Stimulated activated naive CD8-positive, alpha-beta T cell treated with anti-CD3 and anti-CD28 coated beads, Interleukin-15, amount 100 ng/mL, for 72 hours (primary cell): ENCODE results near the gene SERINC4.
"Not testable (repeated sequence)": the region's sequence is repeated elsewhere in the genome, so short reads cannot be mapped to it uniquely, and the experiment has no call there.

Source experiments
- ATAC-seq: fragments of 150-1000 bp; cut with Tn5 transposase; 2 replicates; pipeline ENCODE4 v1.10.0; 2021; ENCODE audit warnings: mild to moderate bottlenecking, moderate library complexity
- DNase-seq, 2 donors: peaks; one replicate each; pipeline ENCODE4 v3.0.0; 2021 to 2022
- H3K27ac Mint-ChIP-seq, 2 donors: one replicate each; pipeline ENCODE4 v1.8.0; 2022; ENCODE audit warnings: mild to moderate bottlenecking in 2 of 2, mixed read lengths in 2 of 2, moderate library complexity in 2 of 2
- H3K27me3 Mint-ChIP-seq: one replicate; pipeline ENCODE4 v1.8.0; 2022; ENCODE audit warnings: mixed read lengths
- H3K4me1 Mint-ChIP-seq: one replicate; pipeline ENCODE4 v1.8.0; 2022; ENCODE audit warnings: mild to moderate bottlenecking, mixed read lengths
- H3K4me3 Mint-ChIP-seq, 2 donors: one replicate each; pipeline ENCODE4 v1.8.0; 2022; ENCODE audit warnings: mild to moderate bottlenecking in 2 of 2, mixed read lengths in 2 of 2, moderate library complexity in 1 of 2
- H3K9me3 Mint-ChIP-seq, 2 donors: one replicate each; pipeline ENCODE4 v1.8.0; 2022; ENCODE audit warnings: mixed read lengths in 2 of 2

SERINC4 gene

DNA sequence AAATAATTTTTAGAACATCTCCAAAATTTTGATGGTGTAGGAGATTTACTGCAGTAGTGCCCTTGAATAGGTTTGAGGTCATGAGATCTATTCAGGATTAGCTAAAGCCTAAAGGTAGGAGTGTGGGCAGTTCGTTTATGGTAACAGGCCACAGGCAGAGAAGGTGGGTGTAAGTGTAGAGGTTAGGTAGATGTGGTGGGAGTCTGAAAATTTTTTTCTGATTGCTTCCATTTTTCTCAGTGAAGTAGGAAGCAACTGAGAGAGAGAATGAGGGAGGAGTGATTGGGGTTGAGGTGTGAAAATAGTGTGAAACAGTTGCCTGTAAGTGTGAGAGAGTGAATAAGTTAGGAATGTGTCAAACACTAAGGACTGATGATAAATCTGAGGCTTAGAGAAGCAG lies 21.0 kb downstream of the SERINC4 start:
- ATAC-seq (no peak), DNase-seq (no peak)
- H3K27ac Mint-ChIP-seq: no peak overlapping the region
- H3K4me1 Mint-ChIP-seq: peaks cover 33% of the 10 kb centered on the region
- H3K4me3 Mint-ChIP-seq: no peak overlapping the region
- H3K9me3 Mint-ChIP-seq: no peaks in the 10 kb centered on the region
- H3K27me3 Mint-ChIP-seq: no peaks in the 10 kb centered on the region

DNA sequence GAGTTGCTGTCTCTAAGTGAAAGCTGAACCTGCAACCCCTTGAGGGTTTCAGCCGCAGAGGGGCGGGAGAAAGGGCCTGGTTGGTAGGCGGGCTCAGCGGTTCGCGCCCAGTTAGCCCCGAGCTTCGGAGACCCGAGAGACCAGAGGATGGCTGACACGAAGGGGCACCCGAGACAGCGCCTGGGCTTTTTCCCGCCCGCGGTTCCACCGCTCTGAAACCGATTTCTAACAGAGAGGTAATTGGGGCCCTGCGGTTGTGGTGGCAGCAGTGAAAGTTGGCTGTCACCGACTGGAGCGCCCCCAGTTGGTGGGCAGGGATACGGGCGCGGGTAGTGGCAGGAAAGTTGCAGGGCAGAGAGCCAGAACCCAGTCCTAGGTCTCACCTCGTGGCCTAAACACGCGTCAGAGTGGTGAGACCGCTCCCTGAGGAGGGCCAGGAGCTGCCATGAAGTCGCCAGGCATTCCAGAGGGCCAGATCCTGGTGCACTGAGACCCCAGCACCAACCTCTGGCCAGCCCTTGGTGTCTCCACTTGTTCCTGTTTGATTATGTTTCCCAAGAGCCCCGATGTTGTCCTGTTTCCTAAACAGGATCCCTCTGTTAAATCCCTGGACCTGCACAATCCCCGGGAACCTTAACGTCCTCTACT lies 22.6 kb downstream of the SERINC4 start:
- peak; percentile 90 to 96 for DNase-seq
- Mint-ChIP-seq H3K27ac (peak overlapping the region; percentile 38 to 96), H3K27me3 (no peaks in the 10 kb centered on the region), H3K9me3 (no peaks in the 10 kb centered on the region), H3K4me3 (peak overlapping the region; percentile 82 to 92), H3K4me1 (peaks cover 33% of the 10 kb centered on the region)
- ATAC-seq: peak; percentile 95

DNA sequence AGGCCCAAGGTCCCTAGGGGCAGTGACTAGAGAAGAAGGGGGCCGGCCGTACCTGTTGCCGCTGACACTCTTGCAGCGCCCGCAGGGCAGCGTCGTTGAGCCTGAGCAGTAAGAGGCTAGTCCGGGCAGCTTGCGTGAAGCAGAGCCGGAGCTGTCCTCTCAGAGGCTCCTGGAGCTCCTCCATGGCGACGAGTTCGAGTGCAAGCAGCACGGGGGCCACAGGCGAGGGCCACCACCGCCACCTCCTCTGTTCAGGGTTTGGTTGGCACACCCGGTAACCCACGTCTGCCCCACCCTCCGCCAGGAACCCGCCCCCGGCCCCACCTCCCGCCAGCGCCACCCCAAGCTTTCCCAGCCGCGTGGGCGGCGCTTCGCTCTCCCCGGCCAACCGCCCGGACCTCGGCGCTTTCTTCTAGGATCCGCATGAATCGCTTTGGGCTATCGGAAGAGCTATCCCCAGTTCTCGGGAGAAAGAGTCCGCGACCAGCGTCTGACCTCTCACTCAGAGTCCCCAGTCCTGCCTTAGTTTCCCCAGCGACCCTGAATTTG lies 23.2 kb downstream of the SERINC4 start, which contains the start of gene ELL3:
TSS of gene ELL3 (minus strand) at position 249 of the 549 bp plus-strand sequence. CDS start at position 184, 65 bp downstream.
- Mint-ChIP-seq H3K4me1 (peaks cover 33% of the 10 kb centered on the region), H3K9me3 (no peaks in the 10 kb centered on the region), H3K27ac (peak within 1 kb of the TSS; percentile 38 to 96), H3K4me3 (peak within 1 kb of the TSS; percentile 82 to 92), H3K27me3 (no peaks in the 10 kb centered on the region)
- ATAC-seq (peak; percentile 77), DNase-seq (peak in 1 of 2 donors; percentile 72)

DNA sequence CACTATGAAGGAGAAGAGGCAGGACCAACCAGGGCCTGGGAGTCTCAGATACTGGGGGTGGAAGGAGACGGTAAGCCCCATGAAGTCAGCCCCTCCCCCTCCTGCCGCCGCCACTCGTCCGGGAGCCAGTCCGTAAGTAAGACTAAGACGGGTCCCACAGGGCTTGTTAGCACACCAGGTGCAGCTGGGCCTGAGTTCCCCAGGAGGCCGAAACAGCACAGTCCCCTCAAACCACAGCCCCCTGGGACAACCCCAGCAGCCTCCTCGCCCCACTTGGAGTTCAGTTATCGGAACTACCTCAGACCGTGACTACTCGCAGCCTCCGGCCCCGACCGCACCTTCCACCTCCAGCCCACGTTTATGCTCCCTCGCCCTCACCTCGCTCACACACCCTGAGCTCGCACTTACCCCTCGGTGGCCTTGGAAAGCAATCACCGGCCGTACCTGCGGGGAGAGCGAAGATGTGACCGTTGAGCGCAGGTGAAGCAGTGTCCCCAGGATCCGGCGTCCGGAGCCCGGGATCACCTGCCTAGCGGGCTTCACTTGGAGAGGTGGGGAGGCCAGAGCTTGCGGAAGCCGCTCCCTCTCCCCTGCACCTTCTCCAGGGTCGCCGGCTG lies 23.8 kb downstream of the SERINC4 start:
- ATAC-seq: no peak
- H3K27me3 Mint-ChIP-seq: no peaks in the 10 kb centered on the region
- peaks cover 33% of the 10 kb centered on the region for H3K4me1 Mint-ChIP-seq
- peak overlapping the region; percentile 82 to 92 for H3K4me3 Mint-ChIP-seq
- no peaks in the 10 kb centered on the region for H3K9me3 Mint-ChIP-seq
- DNase-seq: peak; percentile 17 to 21
- H3K27ac Mint-ChIP-seq: peak overlapping the region in 1 of 2 donors; percentile 73

DNA sequence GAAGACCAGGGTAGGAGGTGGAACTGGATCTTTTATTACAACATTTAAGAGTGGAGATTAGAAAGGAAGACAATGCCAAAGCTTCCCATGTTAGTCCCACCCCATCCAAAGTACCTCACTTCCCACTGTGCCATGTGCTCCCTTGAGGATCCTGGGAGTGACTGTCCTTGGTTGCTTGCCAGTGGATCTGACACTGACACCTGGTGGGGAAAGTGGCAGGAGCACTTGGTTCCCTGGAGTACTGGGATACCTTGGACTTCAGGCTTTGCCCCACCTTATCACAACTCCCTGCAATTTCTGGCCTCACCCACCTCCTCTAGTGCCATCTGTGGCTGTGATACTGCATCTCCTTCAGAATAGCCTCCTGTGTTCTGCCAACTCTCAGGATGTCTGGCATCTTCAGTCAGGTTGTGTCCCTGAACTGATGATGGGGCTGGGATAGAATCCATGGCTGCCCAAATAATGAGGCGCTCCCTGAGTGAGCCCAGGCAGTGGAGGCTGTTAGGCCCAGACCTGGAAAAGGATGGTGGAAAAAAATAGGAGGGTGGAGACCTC lies 24.5 kb downstream of the SERINC4 start:
- Mint-ChIP-seq H3K27me3 (no peaks in the 10 kb centered on the region), H3K9me3 (no peaks in the 10 kb centered on the region), H3K4me3 (no peak overlapping the region), H3K4me1 (peaks cover 33% of the 10 kb centered on the region), H3K27ac (no peak overlapping the region)
- ATAC-seq (no peak), DNase-seq (no peak)

DNA sequence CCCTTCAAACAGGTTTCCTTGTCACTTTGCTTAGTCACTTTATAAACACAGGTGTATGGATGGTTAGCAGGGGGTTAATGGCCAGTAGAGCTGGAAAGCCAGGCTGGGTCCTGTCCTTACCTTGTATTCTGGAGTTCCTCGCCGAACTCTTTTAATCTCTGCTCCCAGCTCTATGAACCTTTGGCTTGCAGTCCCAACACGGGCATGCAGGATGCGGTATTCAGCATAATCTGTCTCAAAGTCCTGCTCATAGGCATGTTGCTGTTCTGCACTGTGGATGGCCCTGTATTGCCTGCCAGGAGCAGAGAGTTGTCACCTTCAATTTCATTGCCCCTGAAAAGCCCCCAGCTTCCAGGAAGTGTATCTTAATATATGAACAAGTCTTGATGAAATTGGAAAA lies 26.0 kb downstream of the SERINC4 start:
- Mint-ChIP-seq H3K4me1 (peaks cover 30% of the 10 kb centered on the region), H3K9me3 (no peaks in the 10 kb centered on the region), H3K4me3 (no peak overlapping the region), H3K27ac (no peak overlapping the region), H3K27me3 (no peaks in the 10 kb centered on the region)
- ATAC-seq: no peak
- no peak for DNase-seq

DNA sequence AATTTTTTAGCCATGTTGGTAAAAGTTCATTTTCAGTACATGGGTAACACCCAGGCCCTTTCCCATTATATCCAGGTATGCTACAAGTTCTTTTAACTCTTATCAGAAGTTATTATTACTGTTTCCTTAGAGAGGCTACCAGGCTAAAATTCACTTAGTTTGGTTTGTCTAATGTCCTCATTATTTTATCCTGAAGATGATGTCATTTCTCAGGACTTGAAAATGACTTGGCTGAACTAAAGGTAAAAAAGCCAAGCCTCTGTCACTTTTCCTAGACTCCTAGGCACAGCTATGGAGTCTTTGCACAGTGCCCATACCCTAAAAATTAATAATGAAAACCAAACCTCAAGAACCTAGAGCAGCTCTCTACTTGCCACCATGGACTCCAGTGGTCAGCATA lies 27.4 kb downstream of the SERINC4 start:
- no peak for ATAC-seq
- Mint-ChIP-seq H3K9me3 (no peaks in the 10 kb centered on the region), H3K27ac (no peak overlapping the region), H3K4me3 (no peak overlapping the region), H3K27me3 (no peaks in the 10 kb centered on the region), H3K4me1 (peaks cover 22% of the 10 kb centered on the region)
- no peak for DNase-seq

DNA sequence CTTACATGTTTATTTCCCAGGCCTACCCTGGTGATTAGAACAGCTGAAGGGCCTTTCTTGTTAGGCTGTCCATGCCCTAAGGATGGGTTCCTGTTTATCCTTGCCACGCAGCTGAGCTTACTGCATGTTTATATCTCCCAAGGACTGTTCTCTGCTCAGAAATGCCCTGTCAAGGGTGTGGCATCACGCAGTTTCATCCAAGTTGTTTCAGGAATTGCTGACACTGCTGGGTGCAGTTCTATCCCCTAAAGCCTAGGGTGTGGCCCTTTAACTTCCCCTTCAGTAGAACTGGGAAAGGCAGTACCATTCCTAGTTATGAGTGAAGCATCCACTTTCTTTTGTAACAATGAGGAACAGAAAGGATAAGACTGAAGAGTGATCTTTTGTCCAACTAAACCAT lies 28.2 kb downstream of the SERINC4 start:
- DNase-seq (no peak), ATAC-seq (no peak)
- Mint-ChIP-seq H3K9me3 (no peaks in the 10 kb centered on the region), H3K4me1 (peaks cover 14% of the 10 kb centered on the region), H3K27ac (peak overlapping the region in 1 of 2 donors; percentile 69), H3K27me3 (no peaks in the 10 kb centered on the region), H3K4me3 (no peak overlapping the region)

DNA sequence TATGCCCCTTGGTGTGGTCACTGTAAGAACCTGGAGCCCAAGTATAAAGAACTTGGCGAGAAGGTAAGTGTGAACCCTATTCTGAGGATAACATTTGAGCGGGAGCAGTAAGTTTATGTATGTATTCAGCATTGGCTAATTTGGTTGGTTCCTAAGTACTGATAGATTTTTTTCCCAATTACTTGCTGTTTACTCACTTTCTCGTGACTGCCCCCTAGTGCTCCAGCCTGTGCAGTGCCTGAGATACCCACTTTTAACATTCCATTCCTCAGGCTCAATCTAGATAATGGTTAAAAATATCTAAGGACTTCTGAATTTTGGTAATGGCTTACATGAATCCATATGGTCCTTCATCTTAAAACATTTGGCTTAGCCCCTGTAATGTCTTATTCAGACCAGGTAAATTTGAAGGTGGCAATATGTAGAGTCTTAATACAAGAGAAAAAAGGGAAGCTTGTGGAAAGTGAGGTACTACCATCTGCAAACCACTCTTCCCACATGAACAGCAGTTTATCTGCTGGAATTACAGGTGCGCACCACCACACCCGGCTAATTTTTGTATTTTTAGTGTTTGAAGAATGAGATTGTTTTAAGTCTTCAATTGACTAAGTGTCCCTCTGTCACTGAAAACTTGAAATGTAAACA lies 30.3 kb downstream of the SERINC4 start:
- Mint-ChIP-seq H3K27me3 (no peaks in the 10 kb centered on the region), H3K4me1 (no peaks in the 10 kb centered on the region), H3K4me3 (no peak overlapping the region), H3K9me3 (no peaks in the 10 kb centered on the region), H3K27ac (no peak overlapping the region)
- ATAC-seq (peak; percentile 70), DNase-seq (peak; percentile 42 to 45)

DNA sequence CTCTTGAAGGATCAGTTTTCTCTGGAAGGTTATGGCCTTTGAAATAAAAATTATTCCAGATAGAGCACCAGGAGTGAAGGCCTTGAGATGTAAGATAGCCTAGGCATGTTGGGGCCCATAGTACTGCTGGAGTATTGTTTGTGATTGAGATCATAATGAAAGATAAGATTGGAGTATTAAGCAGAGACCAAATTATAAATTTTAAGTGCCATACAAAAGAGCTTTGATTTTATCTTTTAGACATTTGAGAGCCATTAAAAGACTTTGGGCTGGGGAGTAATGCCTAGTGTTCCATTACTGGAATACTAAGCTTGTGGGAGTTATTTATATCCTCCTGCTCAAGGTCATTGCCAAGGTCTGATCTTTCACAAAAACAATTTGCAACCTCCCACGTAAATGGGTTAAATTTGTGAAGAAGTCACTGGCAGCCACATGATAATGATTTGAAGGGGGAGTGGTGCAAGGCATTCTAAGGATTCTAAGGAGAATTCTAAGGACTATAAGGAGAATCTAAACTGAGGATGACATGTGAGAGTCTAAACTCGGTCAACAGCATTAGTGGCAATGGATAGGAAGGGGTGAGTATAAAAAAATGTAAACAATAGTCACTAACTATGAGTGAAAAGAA lies 36.1 kb downstream of the SERINC4 start:
- Mint-ChIP-seq H3K4me3 (no peak overlapping the region), H3K9me3 (no peaks in the 10 kb centered on the region), H3K27ac (peak overlapping the region in 1 of 2 donors; percentile 53), H3K4me1 (no peaks in the 10 kb centered on the region), H3K27me3 (no peaks in the 10 kb centered on the region)
- no peak for ATAC-seq
- no peak for DNase-seq

DNA sequence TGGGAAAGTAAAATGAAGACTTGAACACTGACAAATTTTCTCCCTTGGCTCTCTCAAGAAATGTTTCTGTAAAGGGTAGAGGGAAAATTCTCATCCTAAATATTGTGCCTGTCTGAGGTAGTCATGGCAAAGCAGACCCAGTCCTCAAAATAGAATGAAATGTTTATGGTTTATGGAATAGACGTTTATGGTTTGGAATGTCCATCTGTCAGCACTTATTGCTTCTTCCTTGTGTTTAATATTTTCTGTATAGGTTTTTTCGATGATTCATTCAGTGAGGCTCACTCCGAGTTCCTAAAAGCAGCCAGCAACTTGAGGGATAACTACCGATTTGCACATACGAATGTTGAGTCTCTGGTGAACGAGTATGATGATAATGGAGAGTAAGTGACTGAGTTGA lies 37.2 kb downstream of the SERINC4 start:
- H3K27me3 Mint-ChIP-seq: no peaks in the 10 kb centered on the region
- DNase-seq (no peak), ATAC-seq (no peak)
- H3K9me3 Mint-ChIP-seq: no peaks in the 10 kb centered on the region
- H3K4me1 Mint-ChIP-seq: no peaks in the 10 kb centered on the region
- H3K27ac Mint-ChIP-seq: no peak overlapping the region
- H3K4me3 Mint-ChIP-seq: no peak overlapping the region

DNA sequence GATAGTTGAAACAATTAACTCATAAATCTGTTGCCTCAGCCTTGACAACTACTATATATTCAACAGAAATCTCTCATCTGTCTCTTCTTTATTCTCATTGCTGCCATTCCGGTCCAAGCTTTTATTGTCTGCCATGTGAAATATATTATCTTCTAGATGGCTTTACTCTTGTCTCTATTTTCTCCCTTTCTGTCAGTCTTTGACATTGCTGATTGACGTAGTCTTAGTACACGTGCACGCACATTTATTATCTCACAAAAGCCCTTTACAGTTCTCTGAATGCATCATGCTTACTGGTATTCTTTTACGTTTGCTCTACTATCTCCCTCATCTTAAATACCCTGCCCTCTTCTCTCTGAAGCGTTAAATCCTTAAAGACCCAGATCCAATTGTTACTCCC lies 48.1 kb downstream of the SERINC4 start:
- Mint-ChIP-seq H3K4me1 (peaks cover 51% of the 10 kb centered on the region), H3K9me3 (no peaks in the 10 kb centered on the region), H3K27ac (peak overlapping the region in 1 of 2 donors; percentile 1), H3K27me3 (no peaks in the 10 kb centered on the region), H3K4me3 (peak overlapping the region in 1 of 2 donors; percentile 9)
- ATAC-seq: no peak
- DNase-seq: no peak

DNA sequence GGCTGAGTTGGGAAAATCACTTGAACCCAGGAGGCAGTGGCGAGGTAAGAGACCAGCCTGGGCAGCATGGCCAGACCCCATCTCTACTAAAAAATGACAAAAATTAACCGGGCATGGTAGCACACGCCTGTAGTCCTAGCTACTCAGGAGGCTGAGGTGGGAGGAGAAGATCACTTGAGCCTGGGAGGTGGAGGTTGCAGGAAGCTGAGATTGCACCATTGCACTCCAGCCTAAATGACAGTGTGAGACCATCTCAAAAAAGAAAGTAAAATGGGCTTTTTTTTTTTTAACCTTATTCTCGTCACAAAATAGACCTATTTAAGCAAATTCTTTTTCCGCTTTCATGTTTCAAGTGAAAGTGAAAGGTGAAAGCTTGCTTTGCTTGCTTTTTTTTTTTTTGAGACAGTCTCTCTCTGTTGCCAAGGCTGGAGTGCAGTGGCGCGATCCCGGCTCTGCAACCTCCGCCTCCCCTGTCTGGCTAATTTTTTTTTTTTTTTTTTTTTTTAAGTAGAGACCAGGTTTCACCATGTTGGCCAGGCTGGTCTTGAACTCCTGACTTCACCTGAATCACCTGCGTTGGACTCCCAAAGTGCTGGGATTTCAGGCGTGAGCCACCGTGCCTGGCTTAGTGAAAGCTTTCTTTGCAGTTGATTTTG lies 50.2 kb downstream of the SERINC4 start:
- Mint-ChIP-seq H3K4me1 (peaks cover 57% of the 10 kb centered on the region), H3K9me3 (no peaks in the 10 kb centered on the region), H3K4me3 (peak overlapping the region; percentile 76 to 82), H3K27ac (peak overlapping the region in 1 of 2 donors; percentile 67), H3K27me3 (no peaks in the 10 kb centered on the region)
- DNase-seq: peak; percentile 33 to 65
- ATAC-seq: peak; percentile 64

DNA sequence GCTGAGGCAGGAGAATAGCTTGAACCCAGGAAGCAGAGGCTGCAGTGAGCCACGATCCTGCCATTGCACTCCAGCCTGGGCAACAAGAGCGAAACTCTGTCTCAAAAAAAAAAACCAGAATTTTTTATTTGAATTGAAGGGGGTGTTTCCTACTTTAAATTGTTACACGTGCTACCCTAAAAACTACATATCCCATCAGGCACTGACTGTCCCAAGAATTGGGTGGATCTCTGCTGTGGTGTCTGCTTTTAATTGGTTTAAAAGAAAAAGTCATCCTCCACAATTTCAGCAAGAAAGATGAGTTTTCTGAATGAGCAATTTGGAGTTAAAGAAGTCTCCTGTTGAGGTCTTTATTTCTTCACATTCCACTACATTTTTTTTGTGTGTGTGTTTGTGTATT lies 51.6 kb downstream of the SERINC4 start:
- Mint-ChIP-seq H3K27ac (peak overlapping the region in 1 of 2 donors; percentile 69), H3K4me3 (peak overlapping the region; percentile 92 to 93), H3K27me3 (no peaks in the 10 kb centered on the region), H3K4me1 (peaks cover 57% of the 10 kb centered on the region), H3K9me3 (no peaks in the 10 kb centered on the region)
- DNase-seq (no peak), ATAC-seq (no peak)

DNA sequence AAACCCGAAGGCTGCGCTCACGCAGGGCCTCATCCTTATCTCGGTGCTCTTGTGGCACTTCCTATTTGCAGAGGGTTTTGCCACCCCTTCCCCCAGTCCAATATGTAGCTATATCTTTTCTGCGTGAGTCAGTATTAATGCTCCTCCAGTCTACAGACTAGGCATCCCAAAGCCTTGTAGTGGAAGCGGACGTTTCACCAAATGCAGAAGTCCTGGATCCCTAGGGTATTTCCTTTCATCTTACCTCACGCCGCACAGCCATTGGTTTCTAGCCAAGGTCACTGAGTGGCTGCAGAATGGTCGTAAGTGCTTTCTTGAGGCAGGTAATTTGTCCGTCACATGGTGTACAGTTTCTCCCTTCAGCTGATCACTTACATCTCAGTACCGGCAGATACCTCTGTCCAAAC lies 53.1 kb downstream of the SERINC4 start:
- peak overlapping the region; percentile 92 to 93 for H3K4me3 Mint-ChIP-seq
- not testable (repeated sequence) for H3K27me3 Mint-ChIP-seq

More for the DNA sequence above, 53.1 kb downstream of the SERINC4 start:
- Mint-ChIP-seq H3K4me1 (peaks cover 47% of the 10 kb centered on the region), H3K27ac (peak overlapping the region; percentile 96 to 97)
- not testable (repeated sequence) for H3K9me3 Mint-ChIP-seq, DNase-seq
- ATAC-seq: peak; percentile 50
